T-helper 17 cell (primary cell): ENCODE data around the gene MED20. TPM values are rescaled to one million over a fixed set of nuclear protein-coding genes. Genes with fewer than 3 reads are reported as not detected.

Source experiments
- ATAC-seq: fragments of 150-1000 bp; cut with Tn5 transposase; 2 replicates; pipeline ENCODE4 v1.10.0; 2021; ENCODE audit warnings: mild to moderate bottlenecking, moderate library complexity
- DNase-seq, 3 donors: peaks; one replicate each; pipeline versions ENCODE4 v3.0.0 to v3.0.0-alpha.2; 2020 to 2021
- H3K9me3 ChIP-seq: one replicate; pipeline ENCODE4 v1.7.0; 2013; ENCODE audit warnings: low read length, mild to moderate bottlenecking; ENCODE audit not compliant: control insufficient read depth, poor library complexity, severe bottlenecking
- H3K27ac Mint-ChIP-seq: one replicate; pipeline ENCODE4 v1.8.0; 2022; ENCODE audit warnings: mild to moderate bottlenecking, moderate library complexity, mixed read lengths
- H3K27me3 Mint-ChIP-seq: one replicate; pipeline ENCODE4 v1.8.0; 2022; ENCODE audit warnings: mixed read lengths
- H3K36me3 Mint-ChIP-seq: one replicate; pipeline ENCODE4 v1.8.0; 2022; ENCODE audit warnings: low read depth, mixed read lengths
- H3K4me1 Mint-ChIP-seq: one replicate; pipeline ENCODE4 v1.8.0; 2022; ENCODE audit warnings: mild to moderate bottlenecking, mixed read lengths
- H3K4me3 Mint-ChIP-seq: one replicate; pipeline ENCODE4 v1.8.0; 2022; ENCODE audit warnings: mild to moderate bottlenecking, moderate library complexity, mixed read lengths
- total RNA-seq, 4 donors: library from RNA in 2 of 4; stranded (reverse) in 2 of 4; gene quantifications; one replicate each; pipeline ENCODE4 v1.2.3 and lab custom pipeline; 2022 to 2026

Gene MED20
- 1 to 10 TPM; 3.6 to 3.9 TPM for total RNA-seq
- total RNA-seq (lab: John Stamatoyannopoulos, UW): 2.4 to 12.6 reads per million in 2 donors

GRCh38 chr6:41920921-41921711 lies at the start of gene MED20, which contains the start of gene BYSL:
Gene MED20 (minus strand): TSS chr6:41921139. CDS start chr6:41921018, 121 bp downstream.
Gene BYSL (plus strand): TSS chr6:41921499. CDS start chr6:41921563, 64 bp downstream.
- ATAC-seq (peak; percentile 90), DNase-seq (peak; percentile 87 to 95 (median 91))
- no peaks in the 10 kb centered on the region for H3K9me3 ChIP-seq
- Mint-ChIP-seq H3K36me3 (peaks cover 9% of the 10 kb centered on the region), H3K27me3 (no peaks in the 10 kb centered on the region), H3K4me1 (peaks cover 47% of the 10 kb centered on the region), H3K27ac (peak within 1 kb of the TSS; percentile 99), H3K4me3 (peak within 1 kb of the TSS; percentile 99)

GRCh38 chr6:41970436-41970846 lies 49.5 kb upstream of the MED20 start:
- H3K9me3 ChIP-seq: no peaks in the 10 kb centered on the region
- Mint-ChIP-seq H3K27me3 (no peaks in the 10 kb centered on the region), H3K27ac (peak overlapping the region; percentile 43), H3K36me3 (peaks cover 2% of the 10 kb centered on the region), H3K4me3 (peak overlapping the region; percentile 34), H3K4me1 (peaks cover 42% of the 10 kb centered on the region)
- DNase-seq (no peak), ATAC-seq (peak; percentile 56)

- H3K4me1 Mint-ChIP-seq: peaks cover 50% of the 10 kb centered on the region
Observed at GRCh38 chr6:41967312-41968287, 46.7 kb upstream of the MED20 start.

DNA sequence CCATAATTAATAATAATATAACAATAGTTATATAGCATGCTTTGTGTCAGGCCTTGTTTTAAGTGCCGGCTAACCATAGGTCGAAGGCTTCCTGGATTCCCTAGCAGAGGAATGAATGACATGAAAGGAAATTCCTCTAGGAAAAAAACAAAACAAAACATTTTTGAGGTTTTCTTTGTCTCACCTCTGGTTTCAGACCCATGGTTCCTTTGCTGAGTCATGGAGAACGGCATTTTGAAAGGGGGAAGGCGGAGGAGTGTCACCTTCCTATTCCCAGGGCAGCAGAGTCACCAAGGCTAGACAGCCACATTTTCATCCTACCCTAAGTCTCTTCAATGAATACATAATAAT lies 46.0 kb upstream of the MED20 start:
- no peak overlapping the region for H3K4me3 Mint-ChIP-seq
- DNase-seq (no peak), ATAC-seq (no peak)
- H3K27me3 Mint-ChIP-seq: no peaks in the 10 kb centered on the region
- peaks cover 9% of the 10 kb centered on the region for H3K36me3 Mint-ChIP-seq
- peaks cover 47% of the 10 kb centered on the region for H3K4me1 Mint-ChIP-seq
- H3K9me3 ChIP-seq: no peaks in the 10 kb centered on the region
- peak overlapping the region; percentile 60 for H3K27ac Mint-ChIP-seq

More at GRCh38 chr6:41967312-41968287, 46.7 kb upstream of the MED20 start:
- Mint-ChIP-seq H3K4me3 (no peak overlapping the region), H3K27me3 (no peaks in the 10 kb centered on the region), H3K27ac (peak overlapping the region; percentile 60), H3K36me3 (peaks cover 10% of the 10 kb centered on the region)
- ATAC-seq (no peak), DNase-seq (no peak)
- H3K9me3 ChIP-seq: no peaks in the 10 kb centered on the region

DNA sequence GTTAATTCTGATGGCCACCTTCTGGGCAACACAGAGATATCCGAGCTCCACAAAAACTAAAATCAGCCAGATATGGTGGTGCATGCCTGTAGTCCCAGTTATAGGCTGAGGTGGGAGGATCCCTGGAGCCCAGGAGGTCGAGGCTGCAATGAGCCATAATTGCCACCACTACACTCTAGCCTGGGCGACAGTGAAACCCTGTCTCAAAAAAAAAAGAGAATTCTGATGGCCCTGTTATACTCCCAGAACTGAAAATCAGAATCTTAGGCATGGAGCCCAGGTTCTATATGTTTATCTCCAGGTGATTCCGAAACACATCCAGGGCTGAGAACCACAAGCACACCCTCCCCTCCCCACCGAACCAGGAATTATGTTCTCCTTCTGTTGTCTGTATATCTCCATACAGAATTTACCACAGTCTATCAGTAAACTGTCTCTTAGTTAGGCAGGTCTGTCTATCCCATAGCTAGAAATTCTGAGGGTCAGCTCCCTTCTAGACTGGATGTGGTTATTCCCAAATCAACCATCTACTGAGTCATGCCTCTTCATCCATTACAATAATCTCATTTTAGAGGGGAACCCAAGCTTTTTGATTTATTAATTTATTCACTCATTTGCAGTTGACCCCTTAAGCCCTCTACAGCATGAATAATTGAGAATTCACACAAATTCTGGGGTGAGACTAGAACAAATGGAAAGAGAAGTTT lies 45.4 kb upstream of the MED20 start:
- ATAC-seq: no peak
- Mint-ChIP-seq H3K27ac (peak overlapping the region; percentile 82), H3K4me1 (peaks cover 53% of the 10 kb centered on the region), H3K27me3 (no peaks in the 10 kb centered on the region), H3K36me3 (peaks cover 9% of the 10 kb centered on the region), H3K4me3 (no peak overlapping the region)
- no peak for DNase-seq
- H3K9me3 ChIP-seq: no peaks in the 10 kb centered on the region

GRCh38 chr6:41965429-41966213 lies 44.7 kb upstream of the MED20 start:
- no peak overlapping the region for H3K4me3 Mint-ChIP-seq
- H3K36me3 Mint-ChIP-seq: peaks cover 9% of the 10 kb centered on the region
- no peaks in the 10 kb centered on the region for H3K27me3 Mint-ChIP-seq
- peak overlapping the region; percentile 82 for H3K27ac Mint-ChIP-seq
- H3K4me1 Mint-ChIP-seq: peaks cover 52% of the 10 kb centered on the region
- DNase-seq (no peak), ATAC-seq (no peak)
- no peaks in the 10 kb centered on the region for H3K9me3 ChIP-seq

DNA sequence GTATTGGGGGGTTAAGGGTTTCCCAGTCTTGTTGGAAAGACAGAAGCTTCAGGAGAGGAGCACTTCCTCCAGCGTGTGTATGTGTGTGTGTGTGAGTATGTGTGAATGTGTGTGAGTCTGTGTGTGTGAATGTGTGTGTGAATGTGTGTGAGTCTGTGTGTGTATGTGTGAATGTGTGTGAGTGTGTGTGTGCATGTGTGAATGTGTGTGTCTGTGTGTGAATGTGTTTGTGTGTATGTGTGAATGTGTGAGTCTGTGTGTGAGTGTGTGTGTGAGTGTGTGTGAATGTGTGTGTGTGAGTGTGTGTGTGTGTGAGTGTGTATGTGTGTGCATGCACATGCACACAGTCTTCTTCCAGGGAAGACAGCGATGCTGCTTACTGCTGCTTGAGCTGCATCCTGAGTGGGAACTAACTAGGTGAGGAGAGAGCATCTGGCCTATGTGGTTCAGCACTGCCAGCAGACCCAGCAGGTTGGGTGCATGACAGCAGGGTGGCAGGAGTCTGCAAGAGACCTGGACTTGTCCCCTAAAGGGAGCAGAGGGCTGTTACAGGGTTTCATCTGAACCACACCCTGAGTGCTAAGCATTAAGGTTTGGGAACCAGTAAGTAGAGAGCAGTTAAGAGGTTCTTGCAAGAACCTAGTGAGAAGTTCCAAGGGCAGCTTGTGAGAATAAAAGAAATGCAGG lies 43.4 kb upstream of the MED20 start:
- Mint-ChIP-seq H3K4me3 (peak overlapping the region; percentile 52), H3K27ac (peak overlapping the region; percentile 62), H3K4me1 (peaks cover 54% of the 10 kb centered on the region), H3K36me3 (peaks cover 10% of the 10 kb centered on the region), H3K27me3 (no peaks in the 10 kb centered on the region)
- H3K9me3 ChIP-seq: no peaks in the 10 kb centered on the region
- no peak for DNase-seq
- ATAC-seq: no peak

DNA sequence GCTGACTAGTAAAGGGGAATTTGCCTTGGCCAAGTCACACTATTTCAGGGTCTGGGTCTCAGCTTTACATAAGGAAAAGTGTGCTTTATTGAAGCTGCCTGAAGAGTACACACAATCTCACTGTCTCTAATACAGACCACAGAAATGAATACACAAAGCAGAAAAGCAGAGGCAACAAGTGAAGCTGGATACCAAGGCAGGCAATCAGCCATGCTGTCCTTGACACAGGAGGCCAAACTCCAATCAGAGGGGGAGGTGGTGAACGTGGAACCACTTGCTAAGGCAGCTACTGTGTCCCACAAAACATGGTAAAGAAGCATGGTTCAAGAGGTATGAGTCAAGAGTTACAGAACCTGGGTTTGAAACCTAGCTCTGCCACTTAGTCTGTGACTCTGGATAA lies 42.4 kb upstream of the MED20 start:
- peak overlapping the region; percentile 4 for H3K4me3 Mint-ChIP-seq
- DNase-seq (no peak), ATAC-seq (no peak)
- no peaks in the 10 kb centered on the region for H3K27me3 Mint-ChIP-seq
- peaks cover 60% of the 10 kb centered on the region for H3K4me1 Mint-ChIP-seq
- H3K36me3 Mint-ChIP-seq: peaks cover 10% of the 10 kb centered on the region
- H3K9me3 ChIP-seq: no peaks in the 10 kb centered on the region
- peak overlapping the region; percentile 62 for H3K27ac Mint-ChIP-seq

DNA sequence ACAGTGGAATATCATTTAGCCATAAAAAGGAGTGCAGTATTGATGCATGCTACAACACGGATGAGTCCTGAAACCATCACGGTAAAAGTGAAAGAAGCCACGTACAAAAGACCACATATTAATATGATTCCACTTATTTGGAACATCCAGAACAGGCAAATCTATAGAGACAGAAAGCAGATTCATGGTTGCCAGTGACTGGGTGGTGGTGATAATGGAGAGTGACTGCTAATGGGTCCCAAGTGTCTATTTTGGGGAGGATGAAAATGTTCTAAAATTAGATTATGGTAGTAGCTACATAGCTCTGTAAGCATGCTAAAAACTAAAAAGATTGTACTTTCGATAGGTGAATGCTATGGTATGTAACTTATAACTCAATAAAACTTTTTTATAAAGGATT lies 39.1 kb upstream of the MED20 start:
- Mint-ChIP-seq H3K27me3 (no peaks in the 10 kb centered on the region), H3K4me1 (peaks cover 52% of the 10 kb centered on the region), H3K4me3 (no peak overlapping the region), H3K36me3 (peaks cover 10% of the 10 kb centered on the region), H3K27ac (peak overlapping the region; percentile 89)
- ATAC-seq (no peak), DNase-seq (no peak)
- H3K9me3 ChIP-seq: no peaks in the 10 kb centered on the region

DNA sequence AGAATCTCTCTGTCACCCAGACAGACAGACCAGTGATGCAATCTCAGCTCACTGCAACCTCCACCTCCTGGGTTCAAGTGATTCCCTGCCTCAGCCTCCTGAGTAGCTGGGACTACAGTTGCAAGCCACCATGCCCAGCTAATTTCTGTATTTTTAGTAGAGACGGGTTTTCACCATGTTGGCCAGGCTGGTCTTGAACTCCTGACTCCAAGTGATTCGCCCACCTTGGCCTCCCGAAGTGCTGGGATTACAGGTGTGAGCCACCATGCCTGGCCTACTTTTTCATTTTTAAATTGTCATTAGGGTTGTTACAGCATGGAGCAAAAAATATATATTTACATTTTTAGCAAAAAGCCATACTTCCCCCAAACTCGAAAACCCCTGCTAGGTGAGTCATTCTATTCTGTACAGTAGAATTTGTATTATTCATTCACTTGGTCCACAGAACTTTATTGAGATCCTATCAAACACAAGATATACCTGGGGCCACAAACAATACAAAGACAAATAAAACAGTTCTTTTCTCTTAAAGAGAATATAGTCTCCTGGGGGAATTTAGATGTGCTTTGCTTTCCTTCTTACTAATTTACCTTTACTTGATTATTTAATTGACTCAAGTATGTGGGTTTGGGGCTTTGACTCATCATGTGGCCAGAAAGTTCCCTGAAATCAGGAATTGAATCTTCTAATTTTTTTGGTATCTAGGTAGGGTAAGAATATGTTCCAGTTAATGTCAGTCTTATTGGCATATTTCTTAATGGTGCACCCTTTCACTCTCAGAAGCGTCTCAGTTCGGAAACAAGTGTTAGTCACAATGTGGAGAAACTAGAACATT lies 37.3 kb upstream of the MED20 start:
- Mint-ChIP-seq H3K36me3 (peaks cover 2% of the 10 kb centered on the region), H3K4me1 (peaks cover 38% of the 10 kb centered on the region), H3K27me3 (no peaks in the 10 kb centered on the region), H3K27ac (peak overlapping the region; percentile 89), H3K4me3 (peak overlapping the region; percentile 15)
- DNase-seq (no peak), ATAC-seq (no peak)
- H3K9me3 ChIP-seq: no peaks in the 10 kb centered on the region

GRCh38 chr6:41957117-41957516 lies 36.2 kb upstream of the MED20 start:
- peaks cover 39% of the 10 kb centered on the region for H3K4me1 Mint-ChIP-seq
- no peaks in the 10 kb centered on the region for H3K27me3 Mint-ChIP-seq
- H3K27ac Mint-ChIP-seq: peak overlapping the region; percentile 89
- H3K36me3 Mint-ChIP-seq: peaks cover 2% of the 10 kb centered on the region
- H3K4me3 Mint-ChIP-seq: no peak overlapping the region
- DNase-seq (no peak), ATAC-seq (no peak)
- H3K9me3 ChIP-seq: no peaks in the 10 kb centered on the region
